Glomerular endothelial cell (primary cell): ENCODE results near the gene TMED1. TPM values are rescaled to one million over a fixed set of nuclear protein-coding genes. Genes with fewer than 3 reads are reported as not detected.

ENCODE experiments used
- total RNA-seq: library from RNA; depleted of rRNA; stranded (reverse); fragments of >200 nt; gene quantifications from 2 replicates; pipeline ENCODE4 v1.2.3, GENCODE V29; 2015

The TMED1 gene
- total RNA-seq, 1 donor from 2014 or later, result 50.7 TPM

Other genes starting within 250 kb of the TMED1 start
- gene AP1M2, start 248.9 kb downstream of the TMED1 start, total RNA-seq, result 1.4 and 3.0 TPM in 2 replicates
- 92.2 and 129 TPM in 2 replicates for gene SLC44A2, start 210.7 kb downstream of the TMED1 start, total RNA-seq
- 99.9 and 183 TPM in 2 replicates for gene ILF3, start 181.9 kb downstream of the TMED1 start, total RNA-seq
- gene QTRT1, start 134.8 kb downstream of the TMED1 start, total RNA-seq, result 23.9 and 25.6 TPM in 2 replicates
- gene DNM2, start 118.1 kb downstream of the TMED1 start, total RNA-seq, result 123 and 178 TPM in 2 replicates
- 0.44 TPM in 1 of 2 replicates, not detected in the other for gene C19orf38, start 12.2 kb upstream of the TMED1 start, total RNA-seq
- 56.7 and 57.7 TPM in 2 replicates for gene CARM1, start 35.3 kb upstream of the TMED1 start, total RNA-seq
- gene YIPF2, start 92.4 kb upstream of the TMED1 start, total RNA-seq, result 44.3 and 66.8 TPM in 2 replicates
- 27.7 and 38.3 TPM in 2 replicates for gene TIMM29, start 92.6 kb upstream of the TMED1 start, total RNA-seq
- gene SMARCA4, start 124.8 kb upstream of the TMED1 start, total RNA-seq, result 157 and 172 TPM in 2 replicates